ENCODE data around the gene DPEP3.

GRCh38 chr16:68005211-68005610 is 24.9 kb upstream of the DPEP3 start:
- TF ChIP-seq RAD21 (IDR thresholded peaks at IDR 0.05; ENCODE audit: low read depth): no peak
- TF ChIP-seq CREB1 (IDR thresholded peaks at IDR 0.05; ENCODE audit: low read depth): no peak
- TF ChIP-seq TEAD4 (IDR thresholded peaks at IDR 0.05): no peak
- no peak for TF ChIP-seq YY1 (IDR thresholded peaks at IDR 0.05; ENCODE audit: low read depth)
- TF ChIP-seq FOXM1 (IDR thresholded peaks at IDR 0.05; ENCODE audit: borderline replicate concordance, low read depth): no peak
- TF ChIP-seq USF1 (IDR thresholded peaks at IDR 0.05): no peak
- TF ChIP-seq TCF12 (IDR thresholded peaks at IDR 0.05; ENCODE audit: low read depth): no peak
- no peak for TF ChIP-seq TAF1 (IDR thresholded peaks at IDR 0.05; ENCODE audit: low read depth)
- no peak for TF ChIP-seq EGR1 (IDR thresholded peaks at IDR 0.05)
- no peak for TF ChIP-seq CEBPB (IDR thresholded peaks at IDR 0.05)
- no peak for TF ChIP-seq ZBTB7A (IDR thresholded peaks at IDR 0.05; ENCODE audit: low read depth)
- TF ChIP-seq REST (IDR thresholded peaks at IDR 0.05; ENCODE audit: low read depth): no peak
- TF ChIP-seq EP300 (IDR thresholded peaks at IDR 0.05; ENCODE audit: borderline replicate concordance): no peak
- no peak for TF ChIP-seq MAX (IDR thresholded peaks at IDR 0.05)

Measured in Ishikawa (cell line).